PC-3 (cell line): ENCODE data around the gene KCNK2. TPM values are rescaled to one million over a fixed set of nuclear protein-coding genes. Genes with fewer than 3 reads are reported as not detected.

ENCODE experiments used
- ATAC-seq: fragments of 200-7000 bp; cut with Tn5 transposase; 2 replicates; pipeline ENCODE4 v1.9.1; 2020; ENCODE audit warnings: mild to moderate bottlenecking, moderate library complexity
- BruUV-seq: library from RNA; stranded (reverse); fragments of 400-500 nt; replicated peaks from 2 replicates; lab custom pipeline; 2021; lab: Mats Ljungman, UMichigan
- CTCF ChIA-PET: fragments of 300-600 bp; sonication (Branson Sonifier 250); formaldehyde crosslinking; loops from one replicate; lab custom pipeline; 2022; ENCODE audit warnings: antibody characterized with exemption; lab: Charles Lee
- POLR2A ChIA-PET: fragments of 300-600 bp; sonication (Branson Sonifier 250); formaldehyde crosslinking; loops from one replicate; lab custom pipeline; 2022; ENCODE audit warnings: antibody characterized with exemption; ENCODE audit not compliant: unreplicated experiment; lab: Charles Lee
- DNase-seq: peaks from one replicate; pipeline ENCODE4 v3.0.0-alpha.2; 2015
- H2AFZ ChIP-seq: fragments of 300-600 bp; sonication (generic); 2 replicates; pipeline ENCODE4 v1.6.0; 2016; ENCODE audit warnings: antibody characterized with exemption, low read length
- H3F3A ChIP-seq: fragments of 300-600 bp; sonication (generic); one replicate; pipeline ENCODE4 v1.6.0; 2017; ENCODE audit warnings: antibody characterized with exemption, low read length, control low read depth, mild to moderate bottlenecking; ENCODE audit not compliant: unreplicated experiment
- H3K27ac ChIP-seq: fragments of 300-600 bp; sonication (generic); 2 replicates; pipeline ENCODE4 v1.5.1; 2016; ENCODE audit warnings: mild to moderate bottlenecking, low read length
- H3K27me3 ChIP-seq: fragments of 300-600 bp; sonication (generic); 2 replicates; pipeline ENCODE4 v1.6.1; 2016; ENCODE audit warnings: low read length, mixed read lengths
- H3K36me3 ChIP-seq: fragments of 300-600 bp; sonication (generic); 2 replicates; pipeline ENCODE4 v1.6.1; 2016; ENCODE audit warnings: low read depth, mixed run types, low read length, mixed read lengths
- H3K4me1 ChIP-seq: fragments of 300-600 bp; sonication (generic); 2 replicates; pipeline ENCODE4 v1.5.1; 2016; ENCODE audit warnings: low read length; ENCODE audit not compliant: insufficient read depth
- H3K4me2 ChIP-seq: fragments of 300-600 bp; sonication (generic); 2 replicates; pipeline ENCODE4 v1.6.0; 2016; ENCODE audit warnings: low read length
- H3K4me3 ChIP-seq: fragments of 300-600 bp; sonication (generic); 2 replicates; pipeline ENCODE4 v1.5.1; 2016; ENCODE audit warnings: mild to moderate bottlenecking, low read length, mixed read lengths
- H3K79me2 ChIP-seq: fragments of 300-600 bp; sonication (generic); 2 replicates; pipeline ENCODE4 v1.6.1; 2017; ENCODE audit warnings: low read length, mixed read lengths
- H3K9ac ChIP-seq: fragments of 300-600 bp; sonication (generic); 2 replicates; pipeline ENCODE4 v1.6.0; 2016; ENCODE audit warnings: mild to moderate bottlenecking, low read length
- H3K9me2 ChIP-seq: fragments of 300-600 bp; sonication (generic); replicated peaks from 2 replicates; pipeline ENCODE4 v1.6.1; 2016; ENCODE audit warnings: mixed run types, low read length, mixed read lengths
- H3K9me3 ChIP-seq: fragments of 300-600 bp; sonication (generic); 2 replicates; pipeline ENCODE4 v1.6.1; 2016; ENCODE audit warnings: low read length, mixed read lengths
- H4K20me1 ChIP-seq: fragments of 300-600 bp; sonication (generic); 2 replicates; pipeline ENCODE4 v1.6.1; 2016; ENCODE audit warnings: low read length, mixed read lengths
- CTCF ChIP-seq: fragments of 300-600 bp; sonication (generic); conservative IDR thresholded peaks from 2 replicates; pipeline ENCODE4 v1.5.1; 2017; ENCODE audit warnings: antibody characterized with exemption, low read depth, mild to moderate bottlenecking, low read length
- EZH2 ChIP-seq: fragments of 300-600 bp; sonication (generic); IDR thresholded peaks from one replicate; pipeline ENCODE4 v1.6.1; 2017; ENCODE audit warnings: antibody characterized with exemption, mild to moderate bottlenecking, low read length; ENCODE audit not compliant: unreplicated experiment
- EZH2phosphoT487 ChIP-seq: fragments of 300-600 bp; sonication (generic); IDR thresholded peaks from 2 replicates; pipeline ENCODE4 v1.6.1; 2018; ENCODE audit warnings: mild to moderate bottlenecking, antibody characterized with exemption, low read length, borderline replicate concordance
- intact Hi-C: fragments of 100-400 bp; cut with micrococcal nuclease; formaldehyde crosslinking; loops from 2 replicates; pipeline ENCODE4 v1.9.0; 2023
- total RNA-seq: library from RNA; depleted of rRNA; stranded (reverse); fragments of >200 nt; gene quantifications from 2 replicates; pipeline ENCODE4 v1.2.3, GENCODE V29; 2014

KCNK2 gene
- total RNA-seq, 1 experiment from 2014 or later, result not detected

DNA sequence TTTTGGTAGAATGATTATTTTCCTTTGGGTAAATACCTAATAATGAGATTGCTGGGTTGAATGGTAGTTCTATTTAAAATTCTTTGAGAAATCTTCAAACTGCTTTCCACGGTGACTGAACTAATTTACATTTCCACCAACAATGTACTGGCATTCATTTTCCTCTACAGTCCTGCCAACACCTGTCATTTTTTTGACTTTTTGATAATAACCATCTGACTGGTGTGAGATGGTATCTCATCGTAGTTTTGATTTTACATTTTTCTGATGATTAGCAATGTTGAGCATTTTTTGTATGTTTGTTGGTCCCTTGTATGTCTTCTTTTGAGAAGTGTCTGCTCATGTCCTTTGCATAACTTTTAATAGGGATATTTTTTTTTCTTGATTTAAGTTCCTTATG lies 23.5 kb downstream of the KCNK2 start:
- POLR2A ChIA-PET, result no interaction called here
- H3K9me3 ChIP-seq, result no peaks in the 10 kb centered on the region
- intact Hi-C loops, result no loop called here

DNA sequence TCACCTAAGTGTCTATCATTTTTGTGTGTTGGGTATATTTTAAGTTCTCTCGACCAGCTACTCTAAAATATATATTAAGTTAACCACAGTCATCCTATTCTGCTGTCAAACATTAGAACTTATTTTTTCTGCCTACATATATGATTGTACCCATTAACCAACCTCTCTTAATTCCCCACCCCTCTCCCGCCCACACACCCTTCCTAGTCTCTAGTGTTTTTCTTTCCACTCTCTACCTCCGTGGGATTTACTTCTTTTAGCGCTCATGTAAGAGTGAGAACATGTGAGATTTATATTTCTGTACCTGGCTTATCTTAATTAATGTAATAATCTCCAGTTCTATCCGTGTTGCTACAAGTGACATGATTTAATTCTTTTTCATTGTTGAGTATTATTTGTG lies 26.6 kb downstream of the KCNK2 start:
- POLR2A ChIA-PET, result no interaction called here
- Histone ChIP-seq H4K20me1 (no peaks in the 10 kb centered on the region), H3K9ac (no peak overlapping the region), H3K36me3 (no peaks in the 10 kb centered on the region), H3K4me1 (peaks cover 11% of the 10 kb centered on the region), H3K27me3 (no peaks in the 10 kb centered on the region), H3K9me3 (no peaks in the 10 kb centered on the region), H3K4me2 (no peak overlapping the region), H3K27ac (no peak overlapping the region), H2AFZ (no peak overlapping the region), H3K79me2 (no peaks in the 10 kb centered on the region), H3K4me3 (no peak overlapping the region), H3K9me2 (no peaks in the 10 kb centered on the region), H3F3A (no peaks in the 10 kb centered on the region)
- no peak for TF ChIP-seq CTCF
- TF ChIP-seq EZH2, result no peak
- intact Hi-C loops, result no loop called here
- no peak for ATAC-seq
- no peak for DNase-seq
- CTCF ChIA-PET, result no interaction called here
- BruUV-seq, result no TSS peak

More for the DNA sequence above, 23.5 kb downstream of the KCNK2 start:
- ATAC-seq (no peak), DNase-seq (no peak)
- Histone ChIP-seq H3K79me2 (no peaks in the 10 kb centered on the region), H3K4me3 (no peak overlapping the region), H3K36me3 (no peaks in the 10 kb centered on the region), H3K4me2 (no peak overlapping the region), H3K27me3 (no peaks in the 10 kb centered on the region), H3K9me2 (no peaks in the 10 kb centered on the region), H3F3A (no peaks in the 10 kb centered on the region), H4K20me1 (no peaks in the 10 kb centered on the region), H3K9ac (no peak overlapping the region), H3K4me1 (no peaks in the 10 kb centered on the region), H2AFZ (no peak overlapping the region), H3K27ac (no peak overlapping the region)
- CTCF ChIA-PET, result no interaction called here
- no peak for TF ChIP-seq CTCF
- no peak for TF ChIP-seq EZH2
- TF ChIP-seq EZH2phosphoT487, result no peak
- BruUV-seq, result no TSS peak

GRCh38 chr1:215111916-215112315 lies 29.4 kb downstream of the KCNK2 start:
- ATAC-seq (no peak), DNase-seq (no peak)
- TF ChIP-seq EZH2 (no peak), CTCF (no peak), EZH2phosphoT487 (no peak)
- H2AFZ ChIP-seq, result no peak overlapping the region
- H4K20me1 ChIP-seq, result no peaks in the 10 kb centered on the region
- no peak overlapping the region for H3K4me3 ChIP-seq
- no TSS peak for BruUV-seq
- H3K27me3 ChIP-seq, result no peaks in the 10 kb centered on the region
- H3F3A ChIP-seq, result no peaks in the 10 kb centered on the region
- intact Hi-C loops, result no loop called here
- no peaks in the 10 kb centered on the region for H3K79me2 ChIP-seq
- H3K9me2 ChIP-seq, result no peaks in the 10 kb centered on the region
- CTCF ChIA-PET, result no interaction called here
- H3K4me1 ChIP-seq, result peaks cover 25% of the 10 kb centered on the region
- H3K9me3 ChIP-seq, result no peaks in the 10 kb centered on the region
- H3K4me2 ChIP-seq, result no peak overlapping the region
- no peaks in the 10 kb centered on the region for H3K36me3 ChIP-seq
- no peak overlapping the region for H3K27ac ChIP-seq
- H3K9ac ChIP-seq, result no peak overlapping the region
- POLR2A ChIA-PET, result interaction anchor here (0.7 kb wide), 1 partner anchor 1518 kb away, joined by 11 read pairs; no protein-coding TSS in a partner anchor
